HepG2 (cell line): Measurements from ENCODE around the gene SH2D3C. TPM values are rescaled to one million over a fixed set of nuclear protein-coding genes. Genes with fewer than 3 reads are reported as not detected.

Source experiments
- ATAC-seq: fragments of 200-7000 bp; cut with Tn5 transposase; 3 replicates; pipeline ENCODE4 v1.9.1; 2020; ENCODE audit warnings: mild to moderate bottlenecking, moderate library complexity
- BruUV-seq: library from RNA; stranded (reverse); fragments of 400-500 nt; replicated peaks from 2 replicates; lab custom pipeline; 2021; lab: Mats Ljungman, UMichigan
- CTCF ChIA-PET: fragments of 300-600 bp; formaldehyde crosslinking; extraction: SDS; loops from one replicate; lab custom pipeline; 2021; ENCODE audit warnings: low total read pairs, inconsistent platforms, low intra/inter-chr PET ratio; lab: Yijun Ruan, JAX
- POLR2A ChIA-PET: fragments of 350-600 bp; sonication (Branson Sonifier 250); formaldehyde crosslinking; loops from one replicate; lab custom pipeline; 2020; ENCODE audit warnings: antibody characterized with exemption, inconsistent platforms; lab: Yijun Ruan, JAX
- DNase-seq: peaks from one replicate; pipeline ENCODE4 v3.0.0-alpha.2; 2015; ENCODE audit warnings: low spot score
- FAIRE-seq: peaks from 3 replicates; lab custom pipeline; 2011; peaks lifted over from hg19 to GRCh38; lab: Jason Lieb, UNC
- H2AFZ ChIP-seq: one replicate; pipeline ENCODE4 v1.6.1; 2011; ENCODE audit warnings: low read length, inconsistent platforms
- H3K27ac ChIP-seq: fragments of 300-600 bp; 3 replicates; pipeline ENCODE4 v1.8.0; 2011; ENCODE audit warnings: mixed run types, mild to moderate bottlenecking, mixed read lengths, low read length, inconsistent platforms; ENCODE audit not compliant: insufficient read depth; ENCODE audit errors: extremely low read length
- H3K27me3 ChIP-seq, 2 experiments: fragments of 200-600 bp in 1 of 2; 2 replicates in 1 of 2; 3 replicates in 1 of 2; pipeline versions ENCODE4 v1.6.0 to v1.8.0; 2011; ENCODE audit warnings: low read length in 2 of 2, mild to moderate bottlenecking in 2 of 2, moderate library complexity in 2 of 2, inconsistent platforms in 1 of 2; ENCODE audit not compliant: insufficient read depth in 2 of 2, control insufficient read depth in 1 of 2
- H3K36me3 ChIP-seq, 2 experiments: fragments of 200-600 bp in 1 of 2; replicated peaks in 1 of 2; 2 replicates in 1 of 2; 3 replicates in 1 of 2; pipeline versions ENCODE4 v1.5.1 to v1.8.0; 2011; ENCODE audit warnings: low read length in 2 of 2, inconsistent platforms in 1 of 2; ENCODE audit not compliant: insufficient read depth in 2 of 2, control insufficient read depth in 1 of 2
- H3K4me1 ChIP-seq: 2 replicates; pipeline ENCODE4 v1.5.1; 2012; ENCODE audit warnings: low read length, inconsistent platforms; ENCODE audit not compliant: insufficient read depth
- H3K4me2 ChIP-seq: 2 replicates; pipeline ENCODE4 v1.6.0; 2011; ENCODE audit warnings: low read depth, low read length, inconsistent platforms
- H3K4me3 ChIP-seq, 3 experiments: fragments of 200-600 bp in 1 of 3; sonication (generic), shearing (Covaris generic) in 1 of 3; replicated peaks in 1 of 3; 2 replicates each; pipeline ENCODE4 v1.5.1; 2011 to 2016; ENCODE audit warnings: low read length in 3 of 3, inconsistent platforms in 2 of 3, low read depth in 2 of 3, mild to moderate bottlenecking in 2 of 3, control low read depth in 1 of 3, mixed read lengths in 1 of 3; ENCODE audit not compliant: insufficient read depth in 1 of 3
- H3K79me2 ChIP-seq: one replicate; pipeline ENCODE4 v1.6.1; 2011; ENCODE audit warnings: low read length, inconsistent platforms; ENCODE audit not compliant: insufficient read depth
- H3K9ac ChIP-seq: 2 replicates; pipeline ENCODE4 v1.6.0; 2011; ENCODE audit warnings: mild to moderate bottlenecking, low read depth, low read length, inconsistent platforms; ENCODE audit not compliant: insufficient read depth
- H3K9me3 ChIP-seq: 2 replicates; pipeline ENCODE4 v1.5.1; 2012; ENCODE audit warnings: mild to moderate bottlenecking, low read length
- H4K20me1 ChIP-seq: 2 replicates; pipeline ENCODE4 v1.6.0; 2011; ENCODE audit warnings: inconsistent platforms, mild to moderate bottlenecking, low read length, moderate library complexity; ENCODE audit not compliant: insufficient read depth
- CHD2 ChIP-seq: IDR thresholded peaks from 2 replicates; pipeline ENCODE4 v1.6.1; 2011; ENCODE audit warnings: low read depth, low read length, improper control_type of control experiment
- HES4 ChIP-seq: sonication (generic); formaldehyde crosslinking; IDR thresholded peaks from 2 replicates; pipeline ENCODE4 v1.9.0; 2021; ENCODE audit warnings: mild to moderate bottlenecking, missing genetic modification reagents, borderline replicate concordance
- HIVEP1 ChIP-seq: sonication (generic); formaldehyde crosslinking; IDR thresholded peaks from 2 replicates; pipeline ENCODE4 v1.4.0; 2020; ENCODE audit warnings: mild to moderate bottlenecking, missing genetic modification reagents
- HNRNPL ChIP-seq: fragments of 200-400 bp; formaldehyde crosslinking; IDR thresholded peaks from 2 replicates; pipeline ENCODE4 v1.6.1; 2017; ENCODE audit warnings: mild to moderate bottlenecking, low read depth, low read length
- MED1 ChIP-seq: sonication (generic); formaldehyde crosslinking; IDR thresholded peaks from 2 replicates; pipeline ENCODE4 v1.4.0; 2020; ENCODE audit warnings: missing genetic modification reagents
- NFE2L2 ChIP-seq: fragments of 150-350 bp; IDR thresholded peaks from 2 replicates; pipeline ENCODE4 v1.6.1; 2014; ENCODE audit warnings: low read length
- NR2F2 ChIP-seq: IDR thresholded peaks from 2 replicates; pipeline ENCODE4 v1.6.1; 2012; ENCODE audit warnings: low read depth, inconsistent platforms, borderline replicate concordance
- SALL1 ChIP-seq: sonication (generic); formaldehyde crosslinking; IDR thresholded peaks from 2 replicates; pipeline ENCODE4 v1.8.0; 2022; ENCODE audit warnings: mild to moderate bottlenecking, missing genetic modification reagents
- SMARCC2 ChIP-seq: fragments of 450-650 bp; IDR thresholded peaks from 2 replicates; pipeline ENCODE4 v1.6.1; 2017; ENCODE audit warnings: antibody characterized with exemption, mild to moderate bottlenecking
- SRF ChIP-seq: IDR thresholded peaks from 2 replicates; pipeline ENCODE4 v1.6.1; 2011; ENCODE audit warnings: mild to moderate bottlenecking, low read depth, low read length, moderate library complexity
- ZNF263 ChIP-seq: sonication (generic); formaldehyde crosslinking; IDR thresholded peaks from 2 replicates; pipeline ENCODE4 v1.4.0; 2020; ENCODE audit warnings: missing genetic modification reagents
- ZNF788 ChIP-seq: sonication (generic); formaldehyde crosslinking; IDR thresholded peaks from 2 replicates; pipeline ENCODE4 v1.5.0; 2020; ENCODE audit warnings: mild to moderate bottlenecking, missing genetic modification reagents, borderline replicate concordance
- WGBS: methylation state at CpG from one replicate; pipeline ENCODE4 v1.1.6; 2017; ENCODE audit warnings: low lambda C conversion rate; 5-methylcytosine and 5-hydroxymethylcytosine counted together
- in situ Hi-C: cut with HindIII; loops from 2 replicates; pipeline ENCODE4 v1.10.0; 2017; ENCODE audit warnings: low pct_unique_long_range_greater_than_20kb; ENCODE audit not compliant: extremely low pct_ligation_motif_present
- intact Hi-C: fragments of 100-400 bp; cut with micrococcal nuclease; formaldehyde crosslinking; loops from one replicate; pipeline ENCODE4 v1.10.0; 2022; ENCODE audit not compliant: unreplicated experiment
- polyA plus RNA-seq, 8 experiments: library from polyadenylated mRNA; depleted of rRNA in 3 of 8; stranded (reverse) in 7 of 8; unstranded in 1 of 8; fragments of >200 nt; fragmentation: Illumina TruSeq in 4 of 8; extraction: Trizol in 4 of 8; gene quantifications; 2 replicates each; pipeline versions ENCODE4 v1.2.1 to v1.2.3, GENCODE V29; 2011 to 2016; ENCODE audit warnings: low read depth in 4 of 8, missing spikeins in 1 of 8, mixed read lengths in 1 of 8; ENCODE audit not compliant: insufficient read depth in 1 of 8
- total RNA-seq, 5 experiments: library from RNA; depleted of rRNA; stranded (reverse); fragments of >200 nt; fragmentation: Illumina TruSeq; extraction: Trizol; gene quantifications; 2 replicates each; pipeline ENCODE4 v1.2.3, GENCODE V29; 2016; ENCODE audit warnings: low read depth in 1 of 5
- TF ChIP-seq, protein P1 (sequence below): fragments of 450-650 bp; IDR thresholded peaks from 2 replicates; pipeline ENCODE4 v1.6.1; 2017; ENCODE audit warnings: mild to moderate bottlenecking
- TF ChIP-seq, protein P2 (sequence below), 2 experiments: fragments of 450-650 bp in 1 of 2; sonication (generic) in 1 of 2; formaldehyde crosslinking; IDR thresholded peaks; 2 replicates each; pipeline versions ENCODE4 v1.5.0 to v1.8.0; 2020 to 2022; ENCODE audit warnings: mild to moderate bottlenecking in 1 of 2, missing genetic modification reagents in 1 of 2
- TF ChIP-seq, protein P3 (sequence below): sonication (generic); formaldehyde crosslinking; IDR thresholded peaks from 2 replicates; pipeline ENCODE4 v1.9.0; 2021; ENCODE audit warnings: mild to moderate bottlenecking, missing genetic modification reagents

The SH2D3C gene
- total and polyA plus RNA-seq, 2 of the 13 experiments (the other 11 are each of a cell fraction or from before 2014, with no cell fraction given) = not detected

DNA sequence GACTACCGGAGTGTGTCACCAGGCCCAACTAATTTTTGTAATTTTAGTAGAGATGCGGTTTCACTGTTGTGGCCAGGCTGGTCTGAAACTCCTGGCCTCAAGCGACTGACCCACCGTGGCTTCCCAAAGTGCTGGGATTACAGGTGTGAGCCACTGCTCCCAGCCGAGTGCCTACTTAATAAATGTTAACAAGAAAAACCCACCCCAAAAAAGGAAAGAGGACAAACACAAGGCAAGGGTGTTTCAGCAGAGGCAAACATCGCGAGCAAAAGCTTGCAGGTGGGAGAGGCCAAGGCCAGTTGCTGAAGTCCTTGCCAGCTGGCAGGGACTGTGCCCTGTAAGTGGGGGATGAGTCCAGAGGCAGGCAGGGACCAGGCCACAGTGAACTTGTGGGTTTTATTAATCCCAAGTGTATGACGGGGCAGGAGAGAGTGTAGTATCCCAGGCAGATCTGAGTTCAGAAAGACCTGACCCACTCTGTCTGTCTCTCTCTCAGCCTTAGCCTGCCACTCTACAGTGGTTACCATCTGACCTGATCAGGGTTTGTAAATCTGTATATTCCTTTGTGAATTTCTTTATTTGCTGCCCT is 17.9 kb upstream of the SH2D3C start:
- no peak for FAIRE-seq
- no peaks in the 10 kb centered on the region for H3K27me3 ChIP-seq
- DNase-seq = peak; percentile 47
- H3K9ac ChIP-seq = peak overlapping the region; percentile 25; the same call in 1 of the 2 replicates
- ChIA-PET POLR2A (interaction anchor here (0.6 to 0.8 kb wide), 3 partner anchors 13 to 154 kb away, joined by 3 read pairs; no protein-coding TSS in a partner anchor), CTCF (no interaction called here)
- in situ Hi-C loops = no loop called here
- H3K27ac ChIP-seq = no peak overlapping the region
- no peaks in the 10 kb centered on the region; a peak in 2 of 5 replicates for H3K36me3 ChIP-seq
- peak; percentile 70 for ATAC-seq
- intact Hi-C loops = no loop called here
- peaks cover 4% of the 10 kb centered on the region; the same call in 1 of the 2 replicates for H4K20me1 ChIP-seq
- 31% methylated on average over 7 of the region's 8 CpGs for WGBS
- no TSS peak for BruUV-seq
- H3K4me3 ChIP-seq = no peak overlapping the region; a peak in 1 of 6 replicates
- peak overlapping the region; percentile 46 for H3K4me2 ChIP-seq
- H3K9me3 ChIP-seq = no peaks in the 10 kb centered on the region
- no peaks in the 10 kb centered on the region for H3K79me2 ChIP-seq
- H2AFZ ChIP-seq = no peak overlapping the region
- H3K4me1 ChIP-seq = peaks cover 63% of the 10 kb centered on the region
- TF ChIP-seq, protein P1, sequence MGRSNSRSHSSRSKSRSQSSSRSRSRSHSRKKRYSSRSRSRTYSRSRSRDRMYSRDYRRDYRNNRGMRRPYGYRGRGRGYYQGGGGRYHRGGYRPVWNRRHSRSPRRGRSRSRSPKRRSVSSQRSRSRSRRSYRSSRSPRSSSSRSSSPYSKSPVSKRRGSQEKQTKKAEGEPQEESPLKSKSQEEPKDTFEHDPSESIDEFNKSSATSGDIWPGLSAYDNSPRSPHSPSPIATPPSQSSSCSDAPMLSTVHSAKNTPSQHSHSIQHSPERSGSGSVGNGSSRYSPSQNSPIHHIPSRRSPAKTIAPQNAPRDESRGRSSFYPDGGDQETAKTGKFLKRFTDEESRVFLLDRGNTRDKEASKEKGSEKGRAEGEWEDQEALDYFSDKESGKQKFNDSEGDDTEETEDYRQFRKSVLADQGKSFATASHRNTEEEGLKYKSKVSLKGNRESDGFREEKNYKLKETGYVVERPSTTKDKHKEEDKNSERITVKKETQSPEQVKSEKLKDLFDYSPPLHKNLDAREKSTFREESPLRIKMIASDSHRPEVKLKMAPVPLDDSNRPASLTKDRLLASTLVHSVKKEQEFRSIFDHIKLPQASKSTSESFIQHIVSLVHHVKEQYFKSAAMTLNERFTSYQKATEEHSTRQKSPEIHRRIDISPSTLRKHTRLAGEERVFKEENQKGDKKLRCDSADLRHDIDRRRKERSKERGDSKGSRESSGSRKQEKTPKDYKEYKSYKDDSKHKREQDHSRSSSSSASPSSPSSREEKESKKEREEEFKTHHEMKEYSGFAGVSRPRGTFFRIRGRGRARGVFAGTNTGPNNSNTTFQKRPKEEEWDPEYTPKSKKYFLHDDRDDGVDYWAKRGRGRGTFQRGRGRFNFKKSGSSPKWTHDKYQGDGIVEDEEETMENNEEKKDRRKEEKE = no peak
- peak; percentile 80 for TF ChIP-seq SRF
- TF ChIP-seq NR2F2 = no peak
- TF ChIP-seq, protein P2, sequence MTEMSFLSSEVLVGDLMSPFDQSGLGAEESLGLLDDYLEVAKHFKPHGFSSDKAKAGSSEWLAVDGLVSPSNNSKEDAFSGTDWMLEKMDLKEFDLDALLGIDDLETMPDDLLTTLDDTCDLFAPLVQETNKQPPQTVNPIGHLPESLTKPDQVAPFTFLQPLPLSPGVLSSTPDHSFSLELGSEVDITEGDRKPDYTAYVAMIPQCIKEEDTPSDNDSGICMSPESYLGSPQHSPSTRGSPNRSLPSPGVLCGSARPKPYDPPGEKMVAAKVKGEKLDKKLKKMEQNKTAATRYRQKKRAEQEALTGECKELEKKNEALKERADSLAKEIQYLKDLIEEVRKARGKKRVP (CRISPR knock-in tag; IDR thresholded peaks at IDR 0.05) = no peak
- TF ChIP-seq CHD2 = peak; percentile 53; the same call in 1 of the 2 replicates
- no peak for TF ChIP-seq HNRNPL
- no peak for TF ChIP-seq HIVEP1 (CRISPR knock-in tag)
- TF ChIP-seq ZNF263 (CRISPR knock-in tag) = no peak
- TF ChIP-seq, protein P3, sequence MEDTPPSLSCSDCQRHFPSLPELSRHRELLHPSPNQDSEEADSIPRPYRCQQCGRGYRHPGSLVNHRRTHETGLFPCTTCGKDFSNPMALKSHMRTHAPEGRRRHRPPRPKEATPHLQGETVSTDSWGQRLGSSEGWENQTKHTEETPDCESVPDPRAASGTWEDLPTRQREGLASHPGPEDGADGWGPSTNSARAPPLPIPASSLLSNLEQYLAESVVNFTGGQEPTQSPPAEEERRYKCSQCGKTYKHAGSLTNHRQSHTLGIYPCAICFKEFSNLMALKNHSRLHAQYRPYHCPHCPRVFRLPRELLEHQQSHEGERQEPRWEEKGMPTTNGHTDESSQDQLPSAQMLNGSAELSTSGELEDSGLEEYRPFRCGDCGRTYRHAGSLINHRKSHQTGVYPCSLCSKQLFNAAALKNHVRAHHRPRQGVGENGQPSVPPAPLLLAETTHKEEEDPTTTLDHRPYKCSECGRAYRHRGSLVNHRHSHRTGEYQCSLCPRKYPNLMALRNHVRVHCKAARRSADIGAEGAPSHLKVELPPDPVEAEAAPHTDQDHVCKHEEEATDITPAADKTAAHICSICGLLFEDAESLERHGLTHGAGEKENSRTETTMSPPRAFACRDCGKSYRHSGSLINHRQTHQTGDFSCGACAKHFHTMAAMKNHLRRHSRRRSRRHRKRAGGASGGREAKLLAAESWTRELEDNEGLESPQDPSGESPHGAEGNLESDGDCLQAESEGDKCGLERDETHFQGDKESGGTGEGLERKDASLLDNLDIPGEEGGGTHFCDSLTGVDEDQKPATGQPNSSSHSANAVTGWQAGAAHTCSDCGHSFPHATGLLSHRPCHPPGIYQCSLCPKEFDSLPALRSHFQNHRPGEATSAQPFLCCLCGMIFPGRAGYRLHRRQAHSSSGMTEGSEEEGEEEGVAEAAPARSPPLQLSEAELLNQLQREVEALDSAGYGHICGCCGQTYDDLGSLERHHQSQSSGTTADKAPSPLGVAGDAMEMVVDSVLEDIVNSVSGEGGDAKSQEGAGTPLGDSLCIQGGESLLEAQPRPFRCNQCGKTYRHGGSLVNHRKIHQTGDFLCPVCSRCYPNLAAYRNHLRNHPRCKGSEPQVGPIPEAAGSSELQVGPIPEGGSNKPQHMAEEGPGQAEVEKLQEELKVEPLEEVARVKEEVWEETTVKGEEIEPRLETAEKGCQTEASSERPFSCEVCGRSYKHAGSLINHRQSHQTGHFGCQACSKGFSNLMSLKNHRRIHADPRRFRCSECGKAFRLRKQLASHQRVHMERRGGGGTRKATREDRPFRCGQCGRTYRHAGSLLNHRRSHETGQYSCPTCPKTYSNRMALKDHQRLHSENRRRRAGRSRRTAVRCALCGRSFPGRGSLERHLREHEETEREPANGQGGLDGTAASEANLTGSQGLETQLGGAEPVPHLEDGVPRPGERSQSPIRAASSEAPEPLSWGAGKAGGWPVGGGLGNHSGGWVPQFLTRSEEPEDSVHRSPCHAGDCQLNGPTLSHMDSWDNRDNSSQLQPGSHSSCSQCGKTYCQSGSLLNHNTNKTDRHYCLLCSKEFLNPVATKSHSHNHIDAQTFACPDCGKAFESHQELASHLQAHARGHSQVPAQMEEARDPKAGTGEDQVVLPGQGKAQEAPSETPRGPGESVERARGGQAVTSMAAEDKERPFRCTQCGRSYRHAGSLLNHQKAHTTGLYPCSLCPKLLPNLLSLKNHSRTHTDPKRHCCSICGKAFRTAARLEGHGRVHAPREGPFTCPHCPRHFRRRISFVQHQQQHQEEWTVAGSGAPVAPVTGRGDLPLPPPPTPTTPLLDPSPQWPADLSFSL (CRISPR knock-in tag) = no peak
- peak; percentile 16; the same call in 1 of the 2 replicates for TF ChIP-seq ZNF788 (CRISPR knock-in tag)
- TF ChIP-seq SMARCC2 = no peak
- TF ChIP-seq HES4 (CRISPR knock-in tag) = no peak
- TF ChIP-seq SALL1 (CRISPR knock-in tag) = peak; percentile 48; the same call in 1 of the 2 replicates
- TF ChIP-seq MED1 = peak; percentile 37; the same call in 1 of the 2 replicates
- no peak for TF ChIP-seq NFE2L2
